ENCODE measurements around the gene ALPP.
"Not testable (repeated sequence)": the region's sequence is repeated elsewhere in the genome, so short reads cannot be mapped to it uniquely, and the experiment has no call there.

- TF ChIP-seq, protein P1, sequence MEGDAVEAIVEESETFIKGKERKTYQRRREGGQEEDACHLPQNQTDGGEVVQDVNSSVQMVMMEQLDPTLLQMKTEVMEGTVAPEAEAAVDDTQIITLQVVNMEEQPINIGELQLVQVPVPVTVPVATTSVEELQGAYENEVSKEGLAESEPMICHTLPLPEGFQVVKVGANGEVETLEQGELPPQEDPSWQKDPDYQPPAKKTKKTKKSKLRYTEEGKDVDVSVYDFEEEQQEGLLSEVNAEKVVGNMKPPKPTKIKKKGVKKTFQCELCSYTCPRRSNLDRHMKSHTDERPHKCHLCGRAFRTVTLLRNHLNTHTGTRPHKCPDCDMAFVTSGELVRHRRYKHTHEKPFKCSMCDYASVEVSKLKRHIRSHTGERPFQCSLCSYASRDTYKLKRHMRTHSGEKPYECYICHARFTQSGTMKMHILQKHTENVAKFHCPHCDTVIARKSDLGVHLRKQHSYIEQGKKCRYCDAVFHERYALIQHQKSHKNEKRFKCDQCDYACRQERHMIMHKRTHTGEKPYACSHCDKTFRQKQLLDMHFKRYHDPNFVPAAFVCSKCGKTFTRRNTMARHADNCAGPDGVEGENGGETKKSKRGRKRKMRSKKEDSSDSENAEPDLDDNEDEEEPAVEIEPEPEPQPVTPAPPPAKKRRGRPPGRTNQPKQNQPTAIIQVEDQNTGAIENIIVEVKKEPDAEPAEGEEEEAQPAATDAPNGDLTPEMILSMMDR (IDR thresholded peaks at IDR 0.05): not testable (repeated sequence)
- not testable (repeated sequence) for TF ChIP-seq EZH2phosphoT487 (IDR thresholded peaks at IDR 0.05)
These were observed 29.7 kb downstream of the ALPP start for GRCh38 chr2:232408269-232408668.

Measured in neural progenitor cell (in vitro differentiated cells).